LHCN-M2 (cell line): ENCODE data around the gene AGFG2. TPM values are rescaled to one million over a fixed set of nuclear protein-coding genes. Genes with fewer than 3 reads are reported as not detected.
"Not testable (repeated sequence)": the region's sequence is repeated elsewhere in the genome, so short reads cannot be mapped to it uniquely, and the experiment has no call there.

Experiments
- DNase-seq: peaks from one replicate; pipeline ENCODE4 v3.0.0-alpha.2; 2012; ENCODE audit warnings: low read depth
- total RNA-seq: library from RNA; depleted of rRNA; stranded (reverse); fragments of >200 nt; gene quantifications from 2 replicates; pipeline ENCODE4 v1.2.3, GENCODE V29; 2014

Gene AGFG2
- total RNA-seq, 1 experiment from 2014 or later, result 23.0 TPM

GRCh38 chr7:100548446-100548845 lies 9.4 kb downstream of the AGFG2 start:
- not testable (repeated sequence) for DNase-seq

- DNase-seq, result no peak
These were observed 13.5 kb downstream of the AGFG2 start for GRCh38 chr7:100552532-100552931.

DNA sequence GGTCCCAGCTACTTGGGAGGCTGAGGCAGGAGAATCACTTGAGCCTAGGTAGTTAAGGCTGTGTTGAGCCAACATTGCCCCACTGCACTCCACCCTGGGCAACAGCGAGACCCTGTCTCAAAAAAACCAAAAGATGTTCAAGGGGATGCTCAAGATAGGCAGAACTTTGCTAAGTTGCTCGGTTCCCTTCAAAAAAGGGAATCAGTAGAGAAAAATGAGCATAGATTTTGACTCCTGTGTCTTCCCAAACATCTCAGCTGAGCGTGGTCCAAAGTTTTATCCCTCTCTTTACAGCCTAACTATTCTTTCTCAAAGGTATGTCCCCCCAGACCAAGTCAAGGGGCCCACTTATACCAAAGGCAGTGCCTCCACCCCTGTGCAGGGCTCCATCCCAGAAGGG lies 14.0 kb downstream of the AGFG2 start:
- DNase-seq, result no peak

- DNase-seq, result no peak
These were observed 16.7 kb downstream of the AGFG2 start for GRCh38 chr7:100555701-100556100.

GRCh38 chr7:100556541-100556940 lies 17.5 kb downstream of the AGFG2 start:
- DNase-seq, result peak; percentile 68

DNA sequence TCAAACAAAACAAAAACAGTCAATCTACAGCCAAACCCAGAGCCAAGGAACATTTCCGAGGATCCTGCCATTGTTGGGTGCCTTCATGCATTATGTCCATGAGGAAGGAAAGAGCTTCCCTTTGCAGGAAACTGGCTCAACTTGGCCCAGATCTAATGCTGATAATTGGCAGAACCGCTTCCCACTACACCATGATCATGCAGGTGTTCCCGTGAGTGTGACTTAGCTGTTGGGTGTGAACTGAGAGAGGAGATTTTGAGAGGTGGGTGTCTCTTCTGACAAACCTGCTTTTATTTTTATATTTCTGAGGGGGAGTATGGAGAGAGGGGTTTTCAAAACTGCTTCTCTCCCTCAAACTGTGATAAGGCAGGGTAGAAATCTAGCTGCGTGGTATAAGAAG lies 20.1 kb downstream of the AGFG2 start:
- DNase-seq, result no peak

- DNase-seq, result no peak
These were observed 22.6 kb downstream of the AGFG2 start for GRCh38 chr7:100561491-100562194.

DNA sequence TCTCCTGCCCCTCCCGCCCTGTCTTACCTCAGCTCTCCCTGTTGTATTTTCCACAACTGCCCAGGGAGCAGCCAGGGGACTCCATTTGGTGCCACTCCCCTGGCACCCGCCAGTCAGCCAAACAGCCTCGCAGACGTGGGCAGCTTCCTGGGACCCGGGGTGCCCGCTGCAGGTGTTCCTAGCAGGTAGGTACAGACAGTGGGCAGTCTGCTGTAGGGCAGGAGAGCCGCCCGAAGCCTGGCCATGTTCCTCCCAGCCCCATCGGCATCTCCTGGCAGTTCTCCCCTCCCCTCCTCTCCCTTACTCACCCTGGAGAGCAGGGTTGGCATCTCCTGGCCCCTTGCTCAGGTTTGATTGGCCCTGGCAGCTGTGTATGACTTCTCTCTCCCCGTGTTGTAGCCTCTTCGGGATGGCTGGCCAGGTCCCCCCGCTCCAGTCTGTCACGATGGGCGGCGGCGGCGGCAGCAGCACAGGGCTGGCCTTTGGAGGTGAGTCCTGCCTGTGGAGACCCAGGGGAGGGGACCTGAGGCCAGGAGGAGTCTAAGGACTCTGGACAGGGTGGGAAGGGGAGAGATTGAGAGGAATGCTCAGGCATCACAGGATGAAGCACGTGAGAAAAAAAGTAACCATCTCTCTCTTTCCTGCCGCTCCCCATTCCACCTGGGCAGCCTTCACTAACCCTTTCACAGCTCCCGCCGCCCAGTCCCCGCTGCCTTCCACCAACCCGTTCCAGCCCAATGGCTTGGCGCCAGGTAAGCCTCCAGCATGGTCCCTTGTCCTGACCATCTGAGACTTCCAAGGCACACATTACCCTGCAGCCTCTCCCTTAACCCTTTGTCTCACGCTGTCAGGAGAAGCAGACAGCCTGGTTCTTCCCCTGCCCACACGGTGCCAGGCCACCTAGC lies 23.4 kb downstream of the AGFG2 start:
- DNase-seq, result no peak

GRCh38 chr7:100563100-100563564 lies 24.1 kb downstream of the AGFG2 start:
- no peak for DNase-seq

DNA sequence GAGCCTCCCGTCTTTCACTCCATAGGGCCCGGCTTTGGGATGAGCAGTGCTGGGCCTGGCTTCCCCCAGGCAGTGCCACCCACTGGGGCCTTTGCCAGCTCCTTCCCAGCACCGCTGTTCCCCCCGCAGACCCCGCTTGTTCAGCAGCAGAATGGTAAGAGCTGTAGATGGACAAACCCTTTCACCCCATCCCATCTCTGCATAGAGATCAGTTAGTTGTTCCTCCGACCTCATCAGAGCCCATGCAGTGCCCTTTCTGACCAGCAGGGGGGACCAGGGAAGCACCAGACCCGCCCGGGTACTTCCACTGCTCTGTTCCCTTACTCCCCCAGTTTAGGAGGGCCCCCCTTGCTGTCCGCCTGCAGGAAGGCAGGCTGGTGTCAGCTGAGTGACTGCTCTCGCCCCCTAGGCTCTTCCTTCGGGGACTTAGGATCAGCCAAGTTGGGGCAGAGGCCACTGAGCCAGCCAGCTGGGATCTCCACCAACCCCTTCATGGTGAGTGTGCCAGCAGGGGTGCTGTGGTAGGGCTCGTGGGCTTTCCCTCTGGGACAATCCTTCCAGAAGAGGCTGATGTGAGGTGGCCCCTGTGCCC lies 24.9 kb downstream of the AGFG2 start:
- peak; percentile 71 for DNase-seq

- DNase-seq, result not testable (repeated sequence)
These were observed 25.4 kb downstream of the AGFG2 start for GRCh38 chr7:100564405-100564804.

DNA sequence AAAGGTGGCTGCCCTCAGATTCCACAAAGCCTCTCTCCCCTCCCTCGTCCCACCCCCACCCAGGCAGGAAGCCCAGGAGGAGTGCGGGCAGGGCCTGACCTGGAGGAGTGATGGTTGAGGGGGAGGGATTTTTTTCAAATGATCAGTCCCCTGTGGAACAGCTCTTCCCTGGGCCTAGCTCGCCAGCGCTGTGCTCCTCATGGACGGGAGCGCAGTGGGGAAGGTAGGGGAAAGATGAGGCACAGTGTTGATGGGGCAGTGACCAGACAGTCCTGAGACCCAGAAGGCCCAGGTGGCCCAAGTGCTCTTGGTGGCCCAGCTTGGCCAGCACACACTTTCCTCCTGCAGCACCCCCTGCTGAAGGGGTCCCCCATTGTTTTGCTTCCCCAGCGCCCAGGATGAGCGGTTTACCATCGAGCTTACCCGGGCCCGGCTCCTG lies 26.1 kb downstream of the AGFG2 start:
- no peak for DNase-seq

DNA sequence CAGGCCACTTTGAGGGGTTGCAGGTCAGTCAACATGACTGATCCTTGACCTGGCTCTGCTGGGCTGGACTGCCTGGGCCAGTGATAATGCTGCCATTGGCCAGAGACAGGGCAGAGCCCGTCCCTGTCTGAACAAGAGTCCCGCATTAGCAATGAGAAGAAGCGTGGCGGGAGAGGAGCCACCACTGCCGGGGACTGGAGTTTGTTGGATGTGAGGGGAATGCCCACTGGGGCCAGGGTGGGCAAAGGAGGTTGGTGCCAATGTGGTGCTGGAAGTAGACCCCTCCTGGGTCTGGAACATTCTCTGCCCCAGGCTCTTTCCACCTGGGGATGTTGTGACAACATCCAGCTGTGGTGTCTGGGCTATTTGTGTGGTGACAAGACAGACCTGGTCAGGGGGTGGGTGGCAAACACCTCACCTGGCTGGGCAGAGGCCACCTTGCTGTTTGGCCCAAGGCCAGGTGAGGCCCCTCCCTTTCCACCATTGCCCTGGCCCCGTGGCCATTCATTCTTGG lies 27.1 kb downstream of the AGFG2 start:
- no peak for DNase-seq

- DNase-seq, result peak; percentile 33
These were observed 28.2 kb downstream of the AGFG2 start for GRCh38 chr7:100567031-100567730.

DNA sequence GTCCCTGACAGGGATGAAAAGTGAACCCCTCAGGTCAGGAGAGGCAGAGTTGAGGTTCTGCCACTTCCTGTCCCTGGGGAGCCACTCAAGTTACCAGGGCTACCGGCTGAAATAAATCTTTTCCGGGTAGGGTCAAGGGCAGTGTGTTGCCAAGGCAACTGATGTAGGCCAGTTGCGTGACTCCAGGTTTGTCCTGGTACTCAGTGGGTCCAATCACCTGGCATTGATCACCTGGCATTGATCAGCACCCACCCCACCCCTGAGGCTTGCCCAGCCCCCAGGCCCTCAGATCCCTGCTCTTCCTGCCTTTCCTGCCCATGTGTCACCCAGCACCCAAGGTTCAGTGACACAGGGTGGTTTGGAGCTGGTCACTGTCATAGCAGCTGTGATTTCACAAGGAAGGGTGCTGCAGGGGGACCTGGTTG lies 28.8 kb downstream of the AGFG2 start:
- peak; percentile 36 for DNase-seq

DNA sequence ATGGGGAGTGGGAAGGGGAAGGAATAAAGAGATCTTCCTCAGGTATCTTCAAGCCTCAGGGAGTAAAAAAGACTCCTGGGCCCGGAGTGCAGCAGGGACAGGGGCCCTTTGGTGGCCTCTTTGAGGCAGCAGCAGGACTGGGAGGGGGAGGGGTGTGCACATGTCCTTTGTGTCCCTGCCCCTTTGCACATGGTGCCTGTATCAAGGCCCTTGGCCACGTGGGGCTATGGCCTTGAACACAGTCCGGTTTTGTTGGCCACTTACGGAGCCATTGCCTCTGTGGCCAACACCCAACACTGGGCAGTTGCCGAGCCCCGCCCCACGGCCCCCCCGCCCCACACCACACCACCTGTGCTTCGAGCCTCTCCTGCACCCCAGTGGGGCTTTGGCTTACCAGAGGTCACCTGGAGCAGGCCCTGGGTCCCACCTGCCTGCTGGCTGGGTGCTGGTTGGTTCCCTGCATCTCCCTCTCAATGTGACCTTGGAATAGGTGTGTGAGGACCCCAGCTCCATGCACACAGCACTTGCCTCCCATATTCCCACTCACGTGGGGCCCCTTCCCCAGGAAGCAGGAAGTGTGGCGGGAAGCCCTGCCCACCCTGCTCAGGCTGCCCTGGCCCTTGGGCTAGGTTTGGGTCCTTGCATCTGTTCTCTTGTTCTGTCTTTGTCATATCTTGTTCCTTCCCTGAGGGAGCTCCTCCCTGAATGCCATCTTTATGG lies 29.3 kb downstream of the AGFG2 start:
- no peak for DNase-seq

DNA sequence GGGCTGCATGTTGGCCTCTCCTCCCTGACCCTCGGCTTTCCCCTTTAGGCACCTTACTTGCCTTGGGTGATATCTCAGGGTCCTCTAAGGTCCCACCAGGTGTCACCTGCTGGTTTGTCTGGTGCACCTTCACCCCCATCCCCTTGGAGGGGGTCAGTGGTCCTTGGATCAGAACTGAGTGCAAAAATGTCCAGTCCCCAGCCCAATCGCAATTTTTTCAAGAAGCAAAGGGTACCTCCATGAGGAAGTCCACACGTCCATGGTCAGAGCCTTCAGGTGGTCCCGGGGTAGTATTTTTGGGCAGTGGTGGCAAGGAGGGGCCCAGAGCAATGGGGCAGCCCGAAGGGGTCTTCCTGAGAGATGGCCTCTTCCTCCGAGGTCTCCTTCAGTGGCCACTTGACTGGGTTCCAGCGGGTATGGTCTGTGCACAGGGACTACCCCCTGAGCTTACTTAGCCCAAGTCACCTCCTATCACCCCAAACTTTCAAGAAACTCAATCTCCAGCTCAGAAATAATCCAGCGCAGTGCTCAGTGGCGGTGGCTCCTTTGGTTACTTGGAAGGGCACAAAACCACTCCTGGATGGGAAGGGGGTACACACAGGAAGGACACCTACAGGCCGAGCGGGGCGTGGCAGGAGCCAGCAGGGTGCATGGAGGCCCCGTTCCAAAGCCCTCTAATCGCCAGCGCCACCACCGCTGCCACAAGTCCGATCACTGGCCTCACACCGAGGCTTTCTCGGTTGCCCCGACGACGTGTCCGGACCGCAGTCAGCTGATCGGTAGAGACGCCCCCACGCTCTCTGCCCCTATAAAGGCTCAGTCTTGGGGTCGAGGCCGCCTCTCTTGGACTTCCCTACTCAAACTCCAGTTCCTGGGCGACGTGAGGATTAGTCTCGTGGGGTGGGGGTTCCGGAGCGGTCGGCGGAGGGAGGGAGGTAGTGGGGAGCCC lies 30.2 kb downstream of the AGFG2 start:
- peak; percentile 30 for DNase-seq

- DNase-seq, result no peak
These were observed 32.2 kb downstream of the AGFG2 start for GRCh38 chr7:100570954-100571828.

DNA sequence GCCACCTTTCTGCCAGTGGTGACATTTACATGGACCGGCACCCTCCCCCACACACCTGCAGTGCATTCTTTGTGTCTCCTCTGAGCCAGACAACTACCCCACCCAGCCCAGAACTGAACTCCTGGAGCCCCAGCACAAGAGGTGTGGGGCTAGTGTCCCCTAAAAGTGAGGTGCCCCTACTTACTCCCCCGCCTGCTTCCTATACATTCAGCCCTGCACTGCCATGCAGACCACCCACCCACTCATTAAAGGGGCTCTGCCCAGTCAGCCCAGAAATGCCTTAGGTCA lies 32.8 kb downstream of the AGFG2 start:
- DNase-seq, result no peak
